ENCODE data around the gene LAD1.
A peak's percentile ranks its signal among the peaks of the same experiment; 100 is the strongest.

DNA sequence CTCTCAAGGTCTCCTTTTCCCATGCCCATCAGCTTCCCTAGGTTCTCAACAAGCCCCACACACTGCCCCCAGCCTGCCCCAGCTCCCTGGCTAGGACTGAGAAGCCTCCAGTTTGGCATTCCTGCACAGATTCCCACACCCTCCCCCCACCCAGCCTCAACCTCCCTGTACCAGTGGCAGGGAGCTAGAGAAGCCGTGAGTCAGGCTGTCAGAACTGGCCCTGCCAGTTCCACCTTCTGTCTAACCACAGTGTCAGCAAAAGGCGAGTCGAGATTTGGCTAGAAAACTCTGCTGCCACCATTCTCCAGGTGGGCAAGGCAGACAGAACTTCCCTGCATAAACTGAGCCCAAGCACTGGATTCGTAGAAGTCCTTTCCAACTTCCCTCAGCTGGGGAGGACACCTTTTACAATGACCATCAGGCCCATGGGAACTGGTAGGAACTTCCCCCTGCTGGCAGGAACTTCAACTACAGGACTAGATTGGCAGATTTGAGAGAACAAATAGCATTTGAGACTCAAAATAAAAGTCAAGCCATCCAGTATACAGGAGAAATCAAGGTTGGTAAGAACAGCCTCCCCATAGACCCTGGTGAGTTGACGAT is 52.7 kb downstream of the LAD1 start:
- TF ChIP-seq, protein P1, sequence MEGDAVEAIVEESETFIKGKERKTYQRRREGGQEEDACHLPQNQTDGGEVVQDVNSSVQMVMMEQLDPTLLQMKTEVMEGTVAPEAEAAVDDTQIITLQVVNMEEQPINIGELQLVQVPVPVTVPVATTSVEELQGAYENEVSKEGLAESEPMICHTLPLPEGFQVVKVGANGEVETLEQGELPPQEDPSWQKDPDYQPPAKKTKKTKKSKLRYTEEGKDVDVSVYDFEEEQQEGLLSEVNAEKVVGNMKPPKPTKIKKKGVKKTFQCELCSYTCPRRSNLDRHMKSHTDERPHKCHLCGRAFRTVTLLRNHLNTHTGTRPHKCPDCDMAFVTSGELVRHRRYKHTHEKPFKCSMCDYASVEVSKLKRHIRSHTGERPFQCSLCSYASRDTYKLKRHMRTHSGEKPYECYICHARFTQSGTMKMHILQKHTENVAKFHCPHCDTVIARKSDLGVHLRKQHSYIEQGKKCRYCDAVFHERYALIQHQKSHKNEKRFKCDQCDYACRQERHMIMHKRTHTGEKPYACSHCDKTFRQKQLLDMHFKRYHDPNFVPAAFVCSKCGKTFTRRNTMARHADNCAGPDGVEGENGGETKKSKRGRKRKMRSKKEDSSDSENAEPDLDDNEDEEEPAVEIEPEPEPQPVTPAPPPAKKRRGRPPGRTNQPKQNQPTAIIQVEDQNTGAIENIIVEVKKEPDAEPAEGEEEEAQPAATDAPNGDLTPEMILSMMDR (IDR thresholded peaks at IDR 0.05 in 8 of 11, conservative IDR thresholded peaks at IDR 0.05 in 3 of 11), result peak in 9 of 11 experiments; percentile 3 to 45 (median 36)
- no peak for TF ChIP-seq POLR2AphosphoS5 (IDR thresholded peaks at IDR 0.05)
- TF ChIP-seq POLR2A (IDR thresholded peaks at IDR 0.05), result no peak
